Kidney (tissue), 14 donors: ENCODE data around the gene TNFRSF18. TPM values are rescaled to one million over a fixed set of nuclear protein-coding genes. Genes with fewer than 3 reads are reported as not detected.
A peak's percentile ranks its signal among the peaks of the same experiment; 100 is the strongest.

Source experiments
- DNase-seq, 5 donors: peaks; one replicate each; pipeline ENCODE4 v3.0.0-alpha.2; 2013 to 2020
- FAIRE-seq: peaks from 2 replicates; lab custom pipeline; 2012; peaks lifted over from hg19 to GRCh38; lab: Jason Lieb, UNC
- H3K27ac ChIP-seq, 2 donors: one replicate each; pipeline ENCODE4 v1.7.0; 2013; ENCODE audit warnings: low read depth in 2 of 2, low read length in 2 of 2, inconsistent platforms in 1 of 2
- H3K27me3 ChIP-seq: one replicate; pipeline ENCODE4 v1.7.1; 2013; ENCODE audit warnings: low read length, inconsistent platforms; ENCODE audit not compliant: control insufficient read depth, insufficient read depth
- H3K36me3 ChIP-seq, 3 donors: one replicate each; pipeline versions ENCODE4 v1.7.0 to v1.7.1; 2013; ENCODE audit warnings: low read length in 3 of 3, control low read depth in 1 of 3, inconsistent platforms in 1 of 3; ENCODE audit not compliant: insufficient read depth in 3 of 3, control insufficient read depth in 2 of 3
- H3K4me1 ChIP-seq, 3 donors: one replicate each; pipeline versions ENCODE4 v1.7.0 to v1.7.1; 2013; ENCODE audit warnings: low read length in 3 of 3, inconsistent platforms in 1 of 3, low read depth in 1 of 3; ENCODE audit not compliant: control insufficient read depth in 2 of 3, insufficient read depth in 2 of 3
- H3K4me3 ChIP-seq, 3 donors: one replicate each; pipeline versions ENCODE4 v1.7.0 to v1.8.1; 2013; ENCODE audit warnings: low read length in 3 of 3, control low read depth in 1 of 3, inconsistent platforms in 1 of 3
- H3K9ac ChIP-seq, 3 donors: one replicate each; pipeline versions ENCODE4 v1.7.0 to v1.7.1; 2013; ENCODE audit warnings: low read length in 3 of 3, control low read depth in 1 of 3, inconsistent platforms in 1 of 3
- H3K9me3 ChIP-seq, 3 donors: one replicate each; pipeline versions ENCODE4 v1.7.0 to v1.7.1; 2013; ENCODE audit warnings: low read length in 3 of 3, control low read depth in 1 of 3, inconsistent platforms in 1 of 3; ENCODE audit not compliant: control insufficient read depth in 2 of 3, insufficient read depth in 1 of 3
- intact Hi-C: fragments of 100-400 bp; cut with DNase I; formaldehyde crosslinking; loops from one replicate; pipeline ENCODE4 v1.11.1; 2022
- polyA plus RNA-seq: library from polyadenylated mRNA; stranded (reverse); fragments of 350-450 nt; fragmentation: Illumina TruSeq; extraction: RNeasy Lipid Tissue Mini Kit (QIAGEN cat#74804); gene quantifications from one replicate; pipeline ENCODE4 v1.2.3, GENCODE V29; 2014; ENCODE audit warnings: low read depth, low replicate concordance; ENCODE audit not compliant: insufficient read depth
- total RNA-seq: library from RNA; stranded (reverse); fragmentation: NEBNext Ultra II Directional; extraction: Animal tissue kit (Norgen Biotek cat#: 25700); gene quantifications from one replicate; pipeline ENCODE4 v1.2.1, GENCODE V29; 2021
- TF ChIP-seq, protein P1 (sequence below): IDR thresholded peaks from 3 replicates; pipeline ENCODE4 v1.5.1; 2012; ENCODE audit warnings: mild to moderate bottlenecking, moderate library complexity, borderline replicate concordance; ENCODE audit not compliant: insufficient read depth; ENCODE audit errors: extremely low read depth
- donor health status: control.
- donor health status: control.
- donor health status: control.
- donor health status: control.
- donor health status: control.
- donor health status: DM: yes; HTN: yes; CAD: no.
- donor health status: Normal renal cell carcinoma (clear cell type).

Gene TNFRSF18
- total and polyA plus RNA-seq, 2 donors from 2014 or later, result 8.1 TPM; not detected in 1

DNA sequence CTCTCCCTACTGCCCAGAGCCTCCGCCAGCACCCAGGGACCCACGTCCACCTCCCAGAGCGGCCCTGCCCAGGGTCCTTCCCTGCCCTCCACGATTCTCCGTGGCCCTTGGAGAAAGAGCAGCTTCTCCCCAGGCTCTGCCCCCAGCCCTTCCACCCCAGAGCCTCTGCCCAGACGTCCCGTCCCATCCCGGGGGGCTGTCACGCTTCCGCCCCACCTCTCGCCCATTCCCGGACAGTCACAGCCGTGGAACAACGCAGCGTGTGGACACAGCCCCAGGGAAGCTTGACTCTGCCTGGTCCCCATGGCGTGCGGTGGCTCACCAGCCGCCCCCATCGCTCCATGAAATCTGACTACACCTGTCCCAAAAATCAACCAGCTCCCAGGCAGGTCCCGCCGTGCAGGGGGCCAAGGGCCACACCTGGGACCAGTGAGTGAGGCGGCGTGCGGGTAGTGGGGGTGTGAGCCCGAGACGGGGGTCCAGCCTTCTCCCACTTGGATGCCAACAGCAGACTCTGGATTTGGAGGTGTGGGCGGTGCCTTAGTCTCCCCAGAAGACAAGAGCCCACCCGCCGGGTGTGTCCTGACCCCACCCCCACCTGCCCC, 45.2 kb downstream of the TNFRSF18 start:
- no peak for FAIRE-seq
- intact Hi-C loops, result no loop called here
- H3K4me1 ChIP-seq, result peaks cover 0 to 10% (median 4%) of the 10 kb centered on the region in 3 donors
- H3K27ac ChIP-seq, result no peak overlapping the region
- no peaks in the 10 kb centered on the region for H3K36me3 ChIP-seq
- TF ChIP-seq, protein P1, sequence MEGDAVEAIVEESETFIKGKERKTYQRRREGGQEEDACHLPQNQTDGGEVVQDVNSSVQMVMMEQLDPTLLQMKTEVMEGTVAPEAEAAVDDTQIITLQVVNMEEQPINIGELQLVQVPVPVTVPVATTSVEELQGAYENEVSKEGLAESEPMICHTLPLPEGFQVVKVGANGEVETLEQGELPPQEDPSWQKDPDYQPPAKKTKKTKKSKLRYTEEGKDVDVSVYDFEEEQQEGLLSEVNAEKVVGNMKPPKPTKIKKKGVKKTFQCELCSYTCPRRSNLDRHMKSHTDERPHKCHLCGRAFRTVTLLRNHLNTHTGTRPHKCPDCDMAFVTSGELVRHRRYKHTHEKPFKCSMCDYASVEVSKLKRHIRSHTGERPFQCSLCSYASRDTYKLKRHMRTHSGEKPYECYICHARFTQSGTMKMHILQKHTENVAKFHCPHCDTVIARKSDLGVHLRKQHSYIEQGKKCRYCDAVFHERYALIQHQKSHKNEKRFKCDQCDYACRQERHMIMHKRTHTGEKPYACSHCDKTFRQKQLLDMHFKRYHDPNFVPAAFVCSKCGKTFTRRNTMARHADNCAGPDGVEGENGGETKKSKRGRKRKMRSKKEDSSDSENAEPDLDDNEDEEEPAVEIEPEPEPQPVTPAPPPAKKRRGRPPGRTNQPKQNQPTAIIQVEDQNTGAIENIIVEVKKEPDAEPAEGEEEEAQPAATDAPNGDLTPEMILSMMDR, result no peak
- H3K27me3 ChIP-seq, result no peaks in the 10 kb centered on the region
- H3K9ac ChIP-seq, result no peak overlapping the region
- H3K9me3 ChIP-seq, result no peaks in the 10 kb centered on the region
- H3K4me3 ChIP-seq, result no peak overlapping the region
- no peak for DNase-seq

GRCh38 chr1:1160281-1160930, 46.0 kb downstream of the TNFRSF18 start:
- intact Hi-C loops, result no loop called here
- Histone ChIP-seq H3K27me3 (no peaks in the 10 kb centered on the region), H3K4me3 (no peak overlapping the region), H3K9me3 (no peaks in the 10 kb centered on the region), H3K36me3 (no peaks in the 10 kb centered on the region), H3K9ac (no peak overlapping the region), H3K27ac (no peak overlapping the region), H3K4me1 (peaks cover 0 to 11% (median under 1%) of the 10 kb centered on the region in 3 donors)
- no peak for FAIRE-seq
- TF ChIP-seq, protein P1, result no peak
- no peak for DNase-seq

DNA sequence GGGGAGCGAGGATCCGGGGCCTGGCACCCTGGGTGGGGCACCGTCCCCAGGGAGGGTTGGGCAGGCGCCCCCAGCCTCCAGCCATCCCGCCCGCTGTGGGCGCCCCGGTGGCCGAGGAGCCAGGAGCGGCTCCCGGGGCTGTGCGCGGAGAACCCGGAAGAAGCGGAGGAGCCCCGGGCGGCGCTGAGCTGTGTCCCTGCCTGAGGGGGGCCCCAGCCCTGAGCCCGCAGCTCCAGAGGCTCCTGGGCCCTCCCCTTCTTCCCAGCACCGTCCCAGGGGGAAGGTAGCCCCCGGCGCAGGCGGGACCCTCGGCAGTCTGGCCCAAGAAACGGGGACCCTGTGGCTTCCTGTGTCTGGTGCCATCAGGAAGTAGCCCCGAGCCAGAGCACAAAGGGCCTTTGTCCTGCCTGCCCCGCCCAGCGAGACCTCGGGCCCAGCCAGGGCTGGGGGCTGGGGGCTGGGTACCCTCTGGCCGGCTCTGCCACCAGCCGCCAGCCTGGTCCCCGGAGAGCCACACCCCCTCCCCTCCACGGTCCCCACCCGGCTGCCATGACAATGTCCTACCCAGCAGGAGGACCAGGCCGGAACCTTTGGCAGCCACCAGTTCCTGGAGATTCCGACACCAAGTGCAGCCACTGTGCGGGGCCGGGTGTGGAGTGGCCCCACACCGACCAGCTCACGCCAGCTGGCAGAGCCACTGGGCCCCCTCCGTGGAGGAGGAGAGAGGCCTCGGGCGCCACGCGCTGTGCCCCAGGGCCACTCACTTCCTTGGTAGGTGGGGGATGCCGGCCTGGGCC, 48.3 kb downstream of the TNFRSF18 start:
- no peaks in the 10 kb centered on the region for H3K36me3 ChIP-seq
- peak; percentile 70 to 94 (median 76) for DNase-seq
- peak overlapping the region; percentile 85 to 86 for H3K27ac ChIP-seq
- peaks cover 0 to 8% (median 0%) of the 10 kb centered on the region in 3 donors for H3K4me1 ChIP-seq
- TF ChIP-seq, protein P1, result no peak
- intact Hi-C loops, result no loop called here
- peak overlapping the region in 1 of 3 donors; percentile 60 for H3K4me3 ChIP-seq
- no peaks in the 10 kb centered on the region for H3K9me3 ChIP-seq
- FAIRE-seq, result no peak
- H3K27me3 ChIP-seq, result no peaks in the 10 kb centered on the region
- peak overlapping the region in 2 of 3 donors; percentile 41 to 82 for H3K9ac ChIP-seq
